Measurements from ENCODE around the gene PCNX3.

The PCNX3 gene

GRCh38 chr11:65599216-65599954 lies 16.2 kb upstream of the PCNX3 start:
- DNase-seq (ENCODE audit: low spot score) = no peak

DNA sequence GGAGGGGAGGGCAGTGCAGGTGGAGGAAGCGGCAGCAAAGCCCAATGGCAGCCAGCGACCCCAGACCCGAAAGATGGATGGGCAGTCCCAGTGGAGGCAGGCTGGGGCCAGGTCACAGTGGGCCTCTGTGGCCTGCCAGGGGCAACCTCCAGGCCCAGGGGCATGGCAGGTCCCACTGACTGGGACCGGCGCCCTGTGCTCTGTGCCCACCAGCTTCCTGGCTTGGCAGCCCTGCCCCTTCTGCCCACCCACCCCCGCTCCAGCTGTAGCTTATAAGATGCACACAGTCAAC lies 15.7 kb upstream of the PCNX3 start:
- no peak for DNase-seq (ENCODE audit: low spot score)

DNA sequence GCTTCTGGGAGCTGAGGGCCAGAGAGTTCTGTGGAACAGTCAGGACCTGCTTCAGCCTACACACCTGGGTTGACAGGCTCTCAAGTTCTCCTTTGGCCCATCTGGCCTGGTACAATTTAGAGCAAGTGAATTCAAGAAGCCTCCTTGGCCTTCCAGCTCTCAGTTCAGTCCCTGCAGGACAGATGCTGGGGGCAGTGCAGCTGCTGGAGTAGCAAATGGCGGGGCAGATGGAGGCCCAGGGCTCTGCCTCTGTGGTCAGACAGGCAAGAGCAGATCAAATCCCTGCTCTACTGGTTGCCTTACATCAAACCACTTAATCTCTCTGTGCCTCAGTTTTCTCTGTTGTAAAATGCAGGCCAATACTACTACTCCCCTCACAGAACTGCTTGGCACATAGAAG lies 11.3 kb upstream of the PCNX3 start:
- DNase-seq (ENCODE audit: low spot score) = no peak

DNA sequence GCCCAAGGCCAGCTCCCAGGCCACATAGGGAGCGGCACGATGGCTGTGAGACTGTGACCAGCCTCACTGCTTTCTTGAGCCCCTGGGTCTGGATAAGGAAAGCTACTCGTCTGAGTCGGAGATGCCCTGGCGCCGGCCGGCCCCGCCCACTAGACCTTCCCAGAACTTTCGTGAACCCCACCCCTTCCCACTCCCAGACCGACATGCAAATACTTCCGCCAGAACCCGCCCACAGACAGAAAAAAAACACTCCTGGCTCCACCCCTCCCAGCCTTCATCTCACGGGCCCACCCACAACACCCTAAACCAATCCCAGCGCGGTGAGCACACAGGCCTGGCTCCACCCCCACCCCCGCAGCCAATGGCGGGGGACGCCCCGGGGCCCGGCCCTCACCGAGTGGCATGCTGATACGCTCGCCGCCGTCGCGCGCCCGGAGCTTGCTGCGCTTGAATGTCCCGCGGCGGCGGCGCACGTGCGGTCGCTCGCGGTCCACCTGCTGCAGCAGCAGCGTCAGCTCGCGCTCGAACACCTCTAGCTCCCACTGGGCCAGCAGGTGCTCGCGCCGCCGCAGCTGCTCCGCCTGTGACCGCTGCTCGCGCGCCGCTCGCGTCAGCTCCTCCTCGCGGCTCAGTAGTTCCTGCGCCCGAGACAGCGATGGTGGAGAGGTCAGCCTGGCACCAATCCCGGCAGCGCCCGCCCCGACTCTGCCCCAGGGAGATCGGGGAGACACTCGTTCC lies 8.5 kb upstream of the PCNX3 start:
- DNase-seq (ENCODE audit: low spot score) = peak; percentile 72

- no peak for DNase-seq (ENCODE audit: low spot score)
These were observed 7.8 kb upstream of the PCNX3 start for GRCh38 chr11:65607614-65608426.

GRCh38 chr11:65609229-65609628 lies 6.3 kb upstream of the PCNX3 start:
- DNase-seq (ENCODE audit: low spot score) = no peak

DNA sequence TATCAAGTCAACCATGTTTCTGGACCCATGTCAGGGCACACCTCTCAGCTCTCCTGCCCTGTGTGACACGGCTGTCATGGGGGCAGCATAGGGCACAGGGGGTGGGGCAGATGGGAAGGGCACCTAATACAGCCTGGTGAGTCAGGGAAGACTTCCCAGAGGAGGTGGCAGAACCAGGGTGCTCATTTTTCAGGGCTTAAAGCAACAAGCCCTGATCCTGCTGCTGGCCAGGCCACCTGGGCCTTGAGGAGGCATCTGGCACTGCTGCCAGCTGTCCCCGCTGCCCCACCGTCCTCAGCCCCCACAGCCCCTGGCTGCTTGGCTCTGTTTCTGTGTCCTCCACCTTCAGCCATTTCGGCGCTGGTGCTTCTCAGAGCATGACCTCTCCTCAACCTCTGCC lies 5.9 kb upstream of the PCNX3 start:
- DNase-seq (ENCODE audit: low spot score) = no peak

- DNase-seq (ENCODE audit: low spot score) = no peak
These were observed 5.2 kb upstream of the PCNX3 start for GRCh38 chr11:65610404-65610803.

GRCh38 chr11:65611028-65611757 lies 4.4 kb upstream of the PCNX3 start:
- DNase-seq (ENCODE audit: low spot score) = no peak

DNA sequence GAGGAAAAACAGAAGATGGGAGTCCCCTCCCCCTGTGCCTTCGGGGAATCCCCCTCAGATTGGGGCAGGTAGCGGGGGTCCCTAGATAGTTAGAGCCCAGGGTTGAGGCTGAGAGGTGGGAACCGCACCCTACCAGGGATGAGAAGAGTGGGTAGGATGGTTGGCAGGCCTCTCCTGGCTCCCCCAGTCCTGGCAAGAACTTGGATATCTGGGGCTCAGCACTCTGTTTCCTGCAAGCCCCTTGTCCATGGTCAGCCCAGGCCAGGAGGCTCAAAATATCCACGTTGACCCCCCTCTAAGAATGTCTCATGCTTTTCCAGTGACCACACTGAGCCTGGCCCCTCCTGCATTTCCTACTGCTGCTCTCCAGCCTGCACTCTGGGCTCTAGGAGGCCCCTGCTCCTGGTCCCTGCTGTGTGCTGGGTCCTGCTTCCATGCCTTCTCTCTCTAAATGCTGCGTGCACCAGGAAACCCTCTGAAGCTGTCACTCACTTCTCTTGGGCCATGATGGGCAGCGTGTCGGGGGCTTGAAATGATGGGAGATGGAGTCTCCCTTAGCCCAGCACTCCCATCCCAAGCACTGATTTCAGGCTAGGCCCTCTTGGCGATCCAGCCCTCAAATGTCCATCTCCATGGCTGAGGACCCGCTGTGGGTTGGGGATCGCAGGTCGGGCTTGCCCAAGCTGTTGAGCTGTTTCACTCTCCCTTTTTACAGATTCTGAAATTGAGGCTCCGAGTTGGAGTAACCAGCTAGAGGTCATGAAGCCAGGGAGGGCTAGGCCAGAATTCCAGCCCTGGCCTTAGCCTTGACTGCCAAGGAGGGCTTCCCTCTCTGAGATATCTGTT lies 3.6 kb upstream of the PCNX3 start:
- DNase-seq (ENCODE audit: low spot score) = no peak

- DNase-seq (ENCODE audit: low spot score) = no peak
These were observed 2.9 kb upstream of the PCNX3 start for GRCh38 chr11:65612691-65613090.

DNA sequence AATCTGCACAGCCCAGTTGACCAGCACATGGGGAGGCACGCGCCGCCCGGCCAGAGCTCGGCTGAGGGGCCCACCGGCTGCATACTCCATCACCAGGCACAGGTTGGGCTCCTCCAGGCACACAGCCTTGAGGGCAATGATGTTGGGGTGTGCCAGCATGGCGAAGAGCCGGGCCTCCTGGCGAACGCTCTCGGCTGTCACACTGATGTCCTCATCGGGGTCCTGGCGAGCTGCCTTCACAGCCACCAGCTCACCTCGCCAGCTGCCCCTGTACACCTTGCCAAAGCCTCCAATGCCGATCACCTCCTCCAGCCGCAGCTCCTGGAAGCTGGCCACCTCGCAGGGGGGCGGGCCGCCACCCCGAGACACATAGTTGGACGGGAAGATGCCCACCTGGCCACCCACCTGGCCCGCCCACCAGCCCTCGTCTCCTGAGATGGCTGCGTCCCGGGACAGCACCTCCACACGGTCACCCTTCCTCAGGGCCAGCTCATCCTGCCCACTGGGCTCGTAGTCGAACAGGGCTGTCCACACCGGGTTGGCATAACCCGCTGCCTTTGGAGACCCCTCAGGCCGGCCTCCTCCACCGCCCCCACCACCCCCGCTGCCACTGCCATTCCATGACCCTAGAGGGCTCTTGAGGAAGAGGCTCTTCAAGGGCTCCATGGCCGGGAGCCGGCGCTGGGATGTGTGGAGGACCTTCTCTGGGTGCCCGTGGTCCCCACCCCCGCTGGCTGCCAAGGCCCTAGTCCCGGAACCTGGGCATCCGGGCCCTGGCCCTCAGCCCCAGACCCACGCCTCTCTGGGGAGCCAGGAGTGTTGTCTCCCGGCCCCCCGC lies 2.3 kb upstream of the PCNX3 start:
- no peak for DNase-seq (ENCODE audit: low spot score)

DNA sequence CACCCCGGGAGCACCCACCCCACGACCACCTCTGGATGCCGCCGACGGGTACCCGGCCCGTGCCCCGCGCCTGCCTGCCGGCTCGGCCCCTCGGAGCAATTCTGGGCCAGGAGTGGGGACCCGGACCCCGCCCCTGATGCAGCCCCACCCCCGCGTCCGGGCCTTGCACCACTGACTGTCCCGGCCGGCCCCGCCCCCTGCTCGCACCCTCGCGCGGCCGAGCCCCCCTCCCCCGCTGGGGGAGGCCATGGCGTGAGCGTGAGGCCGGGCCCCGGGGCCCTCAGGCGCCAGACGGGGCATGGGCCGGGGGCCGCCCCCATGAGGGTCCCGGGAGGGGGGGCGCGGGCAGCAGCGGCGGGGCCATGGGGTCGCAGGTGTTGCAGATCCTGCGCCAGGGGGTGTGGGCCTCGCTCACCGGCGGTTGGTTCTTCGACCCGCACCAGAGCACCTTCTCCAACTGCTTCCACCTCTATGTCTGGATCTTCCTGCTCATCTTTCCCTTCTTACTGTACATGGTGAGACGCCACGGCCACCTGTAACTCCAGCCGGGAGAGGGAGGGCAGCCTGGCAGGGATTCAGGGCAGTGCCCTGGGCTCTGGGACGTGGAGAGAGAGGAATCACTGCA lies 486 bp downstream of the PCNX3 start:
- DNase-seq (ENCODE audit: low spot score) = no peak

- no peak for DNase-seq (ENCODE audit: low spot score)
These were observed 1.0 kb downstream of the PCNX3 start for GRCh38 chr11:65616575-65617001.

- no peak for DNase-seq (ENCODE audit: low spot score)
These were observed 1.7 kb downstream of the PCNX3 start for GRCh38 chr11:65617136-65617850.

- no peak for DNase-seq (ENCODE audit: low spot score)
These were observed 2.6 kb downstream of the PCNX3 start for GRCh38 chr11:65617990-65618751.

DNA sequence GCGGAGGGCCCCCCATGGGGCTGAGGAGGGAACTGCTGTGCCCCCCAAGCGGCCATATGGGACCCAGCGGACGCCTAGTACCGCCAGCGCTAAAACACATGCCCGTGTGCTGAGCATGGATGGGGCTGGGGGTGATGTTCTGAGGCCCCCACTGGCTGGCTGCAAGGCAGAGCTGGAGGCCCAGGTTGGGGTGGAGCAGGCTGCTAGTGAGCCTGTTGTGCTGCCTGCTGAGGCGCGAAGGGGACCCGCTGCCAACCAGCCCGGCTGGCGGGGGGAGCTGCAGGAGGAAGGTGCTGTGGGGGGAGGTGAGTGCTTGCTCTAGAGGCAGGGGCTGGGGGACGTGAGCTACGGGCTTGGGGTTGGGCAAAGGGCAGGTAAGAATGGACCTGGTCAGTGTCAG lies 3.2 kb downstream of the PCNX3 start:
- DNase-seq (ENCODE audit: low spot score) = no peak

GRCh38 chr11:65619281-65619928 lies 3.8 kb downstream of the PCNX3 start:
- no peak for DNase-seq (ENCODE audit: low spot score)

Data from COLO829 (cell line).